OCI-LY7 (cell line): Measurements from ENCODE around the gene FAHD2A. TPM values are rescaled to one million over a fixed set of nuclear protein-coding genes. Genes with fewer than 3 reads are reported as not detected.

Experiments
- BruUV-seq: library from RNA; stranded (reverse); fragments of 400-500 nt; replicated peaks from 2 replicates; lab custom pipeline; 2021; lab: Mats Ljungman, UMichigan
- CTCF ChIA-PET: fragments of 300-600 bp; sonication (Branson Sonifier 250); formaldehyde crosslinking; loops from one replicate; lab custom pipeline; 2022; ENCODE audit warnings: antibody characterized with exemption; ENCODE audit not compliant: unreplicated experiment; lab: Charles Lee
- POLR2A ChIA-PET: fragments of 300-600 bp; sonication (Branson Sonifier 250); formaldehyde crosslinking; loops from one replicate; lab custom pipeline; 2022; ENCODE audit warnings: antibody characterized with exemption; lab: Charles Lee
- DNase-seq: peaks from one replicate; pipeline ENCODE4 v3.0.0-alpha.2; 2015; ENCODE audit warnings: low spot score
- H2AFZ ChIP-seq: fragments of 200-600 bp; sonication (generic), shearing (Covaris generic); 2 replicates; pipeline ENCODE4 v1.6.1; 2014; ENCODE audit warnings: mild to moderate bottlenecking, antibody characterized with exemption, low read length, moderate library complexity
- H3K27ac ChIP-seq: fragments of 200-600 bp; sonication (generic); 2 replicates; pipeline ENCODE4 v1.5.1; 2014; ENCODE audit warnings: mixed run types, low read depth, mild to moderate bottlenecking, moderate library complexity, low read length, inconsistent platforms; ENCODE audit not compliant: poor library complexity, severe bottlenecking
- H3K36me3 ChIP-seq: fragments of 200-600 bp; sonication (generic); 2 replicates; pipeline ENCODE4 v1.6.1; 2014; ENCODE audit warnings: mild to moderate bottlenecking, antibody characterized with exemption, low read length, moderate library complexity, mixed read lengths; ENCODE audit not compliant: insufficient read depth
- H3K4me1 ChIP-seq: fragments of 200-600 bp; sonication (generic); 2 replicates; pipeline ENCODE4 v1.5.1; 2014; ENCODE audit warnings: mild to moderate bottlenecking, low read length; ENCODE audit not compliant: insufficient read depth, poor library complexity, severe bottlenecking
- H3K4me2 ChIP-seq: fragments of 200-600 bp; sonication (generic); 2 replicates; pipeline ENCODE4 v1.6.1; 2014; ENCODE audit warnings: mild to moderate bottlenecking, low read length
- H3K4me3 ChIP-seq: fragments of 200-600 bp; sonication (generic); 2 replicates; pipeline ENCODE4 v1.5.1; 2014; ENCODE audit warnings: mild to moderate bottlenecking, low read depth, low read length; ENCODE audit not compliant: poor library complexity, severe bottlenecking
- H3K79me2 ChIP-seq: fragments of 200-600 bp; sonication (generic); 2 replicates; pipeline ENCODE4 v1.6.1; 2016; ENCODE audit warnings: low read depth, mild to moderate bottlenecking, low read length, moderate library complexity, mixed read lengths; ENCODE audit not compliant: insufficient read depth
- H3K9me2 ChIP-seq: fragments of 200-600 bp; sonication (generic); 2 replicates; pipeline ENCODE4 v1.6.1; 2016; ENCODE audit warnings: mild to moderate bottlenecking, low read length, mixed read lengths; ENCODE audit not compliant: insufficient read depth
- H3K9me3 ChIP-seq: fragments of 200-600 bp; sonication (generic); 2 replicates; pipeline ENCODE4 v1.6.1; 2014; ENCODE audit warnings: mild to moderate bottlenecking, mixed run types, low read length, mixed read lengths
- H4K20me1 ChIP-seq: fragments of 200-600 bp; sonication (generic); 2 replicates; pipeline ENCODE4 v1.6.1; 2014; ENCODE audit warnings: mild to moderate bottlenecking, antibody characterized with exemption, low read length, moderate library complexity, mixed read lengths; ENCODE audit not compliant: insufficient read depth
- EZH2phosphoT487 ChIP-seq: fragments of 200-600 bp; sonication (generic); IDR thresholded peaks from 2 replicates; pipeline ENCODE4 v1.6.1; 2018; ENCODE audit warnings: low read depth, borderline replicate concordance, mild to moderate bottlenecking, mixed run types, antibody characterized with exemption, low read length, moderate library complexity, mixed read lengths
- intact Hi-C: fragments of 100-400 bp; cut with micrococcal nuclease; formaldehyde crosslinking; loops from one replicate; pipeline ENCODE4 v1.10.0; 2022; ENCODE audit not compliant: unreplicated experiment
- total RNA-seq, 2 experiments: library from RNA; depleted of rRNA in 1 of 2; stranded (reverse); fragments of >200 nt in 1 of 2; shearing (Covaris generic) in 1 of 2; gene quantifications; 2 replicates each; pipeline ENCODE4 v1.2.3, GENCODE V29; 2014 to 2022
- TF ChIP-seq, protein P1 (sequence below): fragments of 200-600 bp; sonication (generic); conservative IDR thresholded peaks from 2 replicates; pipeline ENCODE4 v1.5.1; 2014; ENCODE audit warnings: mild to moderate bottlenecking, antibody characterized with exemption, low read length, moderate library complexity, mixed read lengths

Gene FAHD2A
- total RNA-seq, 2 experiments from 2014 or later, result 48.2 to 50.9 TPM

DNA sequence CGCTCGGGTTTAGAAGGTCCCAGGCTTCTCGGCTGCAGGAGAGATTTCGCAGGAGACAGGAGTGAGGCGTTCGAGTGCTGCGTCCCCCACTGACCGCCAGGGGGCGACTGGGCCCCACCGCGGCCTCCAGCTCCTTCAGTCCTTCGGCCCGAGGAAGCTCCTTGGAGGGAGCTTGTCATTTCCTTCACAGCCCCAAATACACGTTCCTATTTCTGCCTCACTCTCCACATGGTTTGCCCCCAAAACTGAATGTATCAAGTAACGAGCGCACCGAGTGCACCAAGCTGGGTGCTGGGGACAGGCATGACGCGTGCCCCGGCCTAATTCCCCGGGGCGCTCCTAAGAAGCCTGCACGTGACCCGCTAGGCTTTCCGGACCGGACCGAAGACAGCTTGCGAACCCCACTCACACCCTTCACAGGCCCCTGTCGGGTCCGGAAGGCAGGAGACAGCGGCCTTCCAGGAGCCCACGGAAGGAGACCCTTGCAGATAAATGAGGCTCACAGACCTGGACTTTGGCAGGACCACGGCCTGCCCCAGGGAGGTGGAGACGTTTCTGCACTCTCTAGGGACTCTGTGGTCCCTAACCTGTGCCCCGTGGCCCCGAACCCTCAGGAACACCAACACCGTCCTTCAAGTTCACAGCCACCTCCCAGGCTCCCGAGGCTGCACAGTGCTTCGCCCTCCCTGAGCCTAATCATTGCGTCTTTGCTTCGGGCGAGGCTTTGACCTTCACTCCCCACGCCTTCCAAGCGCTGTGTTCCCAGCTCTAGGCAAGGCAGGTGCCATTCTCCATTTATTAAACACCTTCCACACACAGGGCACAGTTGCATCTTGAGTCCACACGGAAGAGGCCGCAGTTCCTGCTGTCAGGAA, 13.0 kb upstream of the FAHD2A start:
- no peak overlapping the region for H3K27ac ChIP-seq
- ChIA-PET CTCF (no interaction called here), POLR2A (interaction anchor here (1.0 kb wide), 1 partner anchor 13 kb away, joined by 4 read pairs; the partner anchor contains the start of gene FAHD2A)
- no peak overlapping the region for H2AFZ ChIP-seq
- no peaks in the 10 kb centered on the region for H3K4me1 ChIP-seq
- no peaks in the 10 kb centered on the region for H3K36me3 ChIP-seq
- H3K79me2 ChIP-seq, result no peaks in the 10 kb centered on the region
- peak; percentile 51 for DNase-seq
- H3K4me3 ChIP-seq, result no peak overlapping the region
- no peaks in the 10 kb centered on the region for H4K20me1 ChIP-seq
- no peaks in the 10 kb centered on the region for H3K9me2 ChIP-seq
- TF ChIP-seq EZH2phosphoT487, result no peak
- TF ChIP-seq, protein P1, sequence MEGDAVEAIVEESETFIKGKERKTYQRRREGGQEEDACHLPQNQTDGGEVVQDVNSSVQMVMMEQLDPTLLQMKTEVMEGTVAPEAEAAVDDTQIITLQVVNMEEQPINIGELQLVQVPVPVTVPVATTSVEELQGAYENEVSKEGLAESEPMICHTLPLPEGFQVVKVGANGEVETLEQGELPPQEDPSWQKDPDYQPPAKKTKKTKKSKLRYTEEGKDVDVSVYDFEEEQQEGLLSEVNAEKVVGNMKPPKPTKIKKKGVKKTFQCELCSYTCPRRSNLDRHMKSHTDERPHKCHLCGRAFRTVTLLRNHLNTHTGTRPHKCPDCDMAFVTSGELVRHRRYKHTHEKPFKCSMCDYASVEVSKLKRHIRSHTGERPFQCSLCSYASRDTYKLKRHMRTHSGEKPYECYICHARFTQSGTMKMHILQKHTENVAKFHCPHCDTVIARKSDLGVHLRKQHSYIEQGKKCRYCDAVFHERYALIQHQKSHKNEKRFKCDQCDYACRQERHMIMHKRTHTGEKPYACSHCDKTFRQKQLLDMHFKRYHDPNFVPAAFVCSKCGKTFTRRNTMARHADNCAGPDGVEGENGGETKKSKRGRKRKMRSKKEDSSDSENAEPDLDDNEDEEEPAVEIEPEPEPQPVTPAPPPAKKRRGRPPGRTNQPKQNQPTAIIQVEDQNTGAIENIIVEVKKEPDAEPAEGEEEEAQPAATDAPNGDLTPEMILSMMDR, result peak; percentile 86
- no peak overlapping the region for H3K4me2 ChIP-seq
- BruUV-seq, result no TSS peak
- intact Hi-C loops, result no loop called here
- no peaks in the 10 kb centered on the region for H3K9me3 ChIP-seq

DNA sequence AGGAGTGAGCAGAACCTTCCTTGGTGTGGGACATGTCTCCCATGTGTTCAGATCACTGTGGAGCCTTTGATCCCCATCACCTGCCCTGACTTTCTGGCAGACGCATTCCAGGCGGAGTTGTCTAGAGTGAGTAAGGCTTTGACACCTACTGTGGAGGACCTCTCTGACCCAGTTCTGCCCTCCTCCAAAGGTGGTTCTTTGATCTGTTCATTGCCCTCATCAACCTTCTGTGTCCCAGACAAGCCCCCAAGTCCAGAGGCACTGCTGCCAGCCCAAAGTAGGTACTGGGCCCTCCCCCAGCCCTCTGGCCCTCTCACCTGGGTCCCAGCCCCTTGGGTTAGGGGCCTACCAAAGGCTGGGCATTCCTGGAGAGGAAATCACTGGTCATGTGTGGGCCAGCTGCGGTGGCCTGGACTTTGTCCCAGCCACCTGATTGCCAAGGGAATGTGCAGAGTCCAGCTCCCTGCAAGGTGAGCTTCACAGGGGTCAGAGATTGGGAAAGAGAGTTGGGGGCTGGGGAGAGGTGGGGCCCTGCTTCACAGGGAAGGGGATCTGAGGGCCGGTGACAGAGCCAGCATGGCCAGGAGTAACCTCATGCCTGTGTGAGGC, 12.1 kb upstream of the FAHD2A start:
- Histone ChIP-seq H3K4me3 (no peak overlapping the region), H3K4me1 (no peaks in the 10 kb centered on the region), H3K36me3 (no peaks in the 10 kb centered on the region), H3K4me2 (no peak overlapping the region), H3K9me3 (no peaks in the 10 kb centered on the region), H2AFZ (no peak overlapping the region), H3K79me2 (no peaks in the 10 kb centered on the region), H3K9me2 (no peaks in the 10 kb centered on the region), H3K27ac (no peak overlapping the region), H4K20me1 (no peaks in the 10 kb centered on the region)
- BruUV-seq, result no TSS peak
- CTCF ChIA-PET, result no interaction called here
- DNase-seq, result no peak
- TF ChIP-seq, protein P1, result no peak
- TF ChIP-seq EZH2phosphoT487, result no peak
- POLR2A ChIA-PET, result no interaction called here
- intact Hi-C loops, result no loop called here

DNA sequence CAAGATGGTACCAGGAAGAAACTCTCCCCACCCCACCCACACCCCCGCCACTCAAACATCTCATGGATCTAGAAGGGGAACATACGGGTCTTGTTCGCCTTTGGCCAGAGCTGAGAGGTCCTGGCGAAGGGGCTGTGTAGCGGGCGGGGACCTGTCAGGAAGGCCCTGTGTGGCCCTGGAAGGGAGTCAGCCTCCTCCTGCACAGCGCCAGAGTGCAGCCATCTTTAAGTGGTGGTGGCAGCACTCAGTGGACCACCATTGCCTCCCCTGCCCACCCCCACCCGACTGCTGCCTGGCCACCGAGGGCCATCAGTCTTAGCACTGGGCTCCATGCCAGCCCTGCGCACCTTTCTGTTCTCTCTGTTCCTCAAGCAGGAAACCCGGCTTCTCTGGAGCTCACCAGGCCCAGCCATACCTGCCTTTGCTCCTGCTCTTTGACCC, 11.6 kb upstream of the FAHD2A start:
- Histone ChIP-seq H3K9me2 (no peaks in the 10 kb centered on the region), H4K20me1 (no peaks in the 10 kb centered on the region), H3K36me3 (no peaks in the 10 kb centered on the region), H3K27ac (no peak overlapping the region), H3K4me3 (no peak overlapping the region), H3K4me1 (no peaks in the 10 kb centered on the region), H2AFZ (no peak overlapping the region), H3K9me3 (no peaks in the 10 kb centered on the region), H3K4me2 (no peak overlapping the region), H3K79me2 (no peaks in the 10 kb centered on the region)
- DNase-seq, result no peak
- ChIA-PET POLR2A (no interaction called here), CTCF (no interaction called here)
- no TSS peak for BruUV-seq
- intact Hi-C loops, result no loop called here
- TF ChIP-seq, protein P1, result no peak
- TF ChIP-seq EZH2phosphoT487, result no peak
